ENCODE data around the gene SLC22A14. TPM values are rescaled to one million over a fixed set of nuclear protein-coding genes. Genes with fewer than 3 reads are reported as not detected.

Gene SLC22A14
- total and polyA plus RNA-seq, 9 of the 15 experiments (the other 6 are each of a cell fraction or from before 2014, with no cell fraction given): 0.03 to 0.07 TPM; not detected in 7

DNA sequence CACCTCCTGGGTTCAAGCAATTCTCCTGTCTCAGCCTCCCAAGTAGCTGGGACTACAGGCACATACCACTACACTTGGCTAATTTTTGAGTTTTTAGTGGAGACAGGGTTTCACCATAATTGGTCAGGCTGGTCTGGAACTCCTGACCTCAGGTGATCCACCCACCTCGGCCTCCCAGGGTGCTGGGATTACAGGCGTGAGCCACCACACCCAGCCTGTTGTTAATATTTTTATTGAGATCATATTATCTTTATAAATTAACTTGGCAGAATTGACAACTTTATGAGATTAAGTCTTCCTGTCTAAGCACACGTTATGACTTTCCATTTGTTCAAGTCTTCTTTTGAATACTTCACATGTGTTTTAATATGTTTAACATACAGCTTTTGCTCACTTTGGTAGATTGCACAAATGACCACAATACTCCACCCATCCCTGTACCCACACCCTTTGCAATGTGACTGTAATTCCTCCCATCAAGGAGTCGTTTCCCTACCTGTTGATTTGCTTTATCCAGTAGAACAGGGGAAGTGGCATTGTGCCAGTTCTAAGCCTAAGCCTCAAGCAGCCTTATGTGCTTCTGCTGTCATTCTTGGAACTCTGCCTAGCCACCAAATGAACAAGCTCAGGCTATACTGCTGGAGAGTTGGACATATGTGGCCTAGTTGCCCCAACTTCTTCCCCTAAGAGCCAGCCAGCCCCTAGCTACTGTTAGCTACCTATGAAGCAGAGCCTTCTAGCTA is 72.7 kb downstream of the SLC22A14 start:
- CTCF ChIA-PET (ENCODE audit: low intra/inter-chr PET ratio): no interaction called here
- FAIRE-seq: no peak

More for the DNA sequence above, 72.7 kb downstream of the SLC22A14 start:
- no peaks in the 10 kb centered on the region for H3K9me3 ChIP-seq (replicated peaks; ENCODE audit: control insufficient read depth, insufficient read depth, low read depth, low read length)
- no peak overlapping the region for H3K4me2 ChIP-seq (ENCODE audit: insufficient read depth, low read length)
- BruUV-seq (replicated peaks): no TSS peak
- H4K20me1 ChIP-seq (replicated peaks; ENCODE audit: control insufficient read depth, insufficient read depth, low read length): no peaks in the 10 kb centered on the region
- no peak overlapping the region for H2AFZ ChIP-seq (ENCODE audit: low read depth, low read length)
- H3K4me3 ChIP-seq: no peak overlapping the region
- peak in 1 of 4 experiments; percentile 34 for DNase-seq (ENCODE audit: extremely low read depth in 1 of 4, low spot score in 3 of 4)
- peaks cover 0 to 6% of the 10 kb centered on the region in 2 experiments; a peak in 2 of 5 replicates for H3K4me1 ChIP-seq (replicated peaks in 1 of 2; ENCODE audit: control insufficient read depth in 2 of 2, insufficient read depth in 2 of 2, low read length in 2 of 2)
- in situ Hi-C loops (cut with MboI): no loop called here
- WGBS (ENCODE audit: insufficient coverage, low coverage, missing lambda C conversion rate): 65% methylated on average over 4 of the region's 4 CpGs
- peak; percentile 35 for ATAC-seq
- no peak overlapping the region for H3K27ac ChIP-seq (ENCODE audit: extremely low read depth, low read depth, low read length)
- H3K9me1 ChIP-seq (ENCODE audit: control insufficient read depth, insufficient read depth, low read length): no peaks in the 10 kb centered on the region
- intact Hi-C loops (cut with micrococcal nuclease): no loop called here
- POLR2A ChIA-PET: interaction anchor here (0.6 to 1.6 kb wide), 3 partner anchors 11 to 1516 kb away, joined by 3 to 6 read pairs (median 4); no protein-coding TSS in a partner anchor
- no peak for TF ChIP-seq HDAC1 (IDR thresholded peaks at IDR 0.05)
- no peak for TF ChIP-seq CBFA2T3 (IDR thresholded peaks at IDR 0.05)
- no peak for TF ChIP-seq ZNF584 (CRISPR knock-in tag; IDR thresholded peaks at IDR 0.05; ENCODE audit: low read depth)
- peak; percentile 46 for TF ChIP-seq WHSC1 (IDR thresholded peaks at IDR 0.05; ENCODE audit: low read length)
- TF ChIP-seq NFIC (IDR thresholded peaks at IDR 0.05): peak; percentile 80
- TF ChIP-seq, protein P1, sequence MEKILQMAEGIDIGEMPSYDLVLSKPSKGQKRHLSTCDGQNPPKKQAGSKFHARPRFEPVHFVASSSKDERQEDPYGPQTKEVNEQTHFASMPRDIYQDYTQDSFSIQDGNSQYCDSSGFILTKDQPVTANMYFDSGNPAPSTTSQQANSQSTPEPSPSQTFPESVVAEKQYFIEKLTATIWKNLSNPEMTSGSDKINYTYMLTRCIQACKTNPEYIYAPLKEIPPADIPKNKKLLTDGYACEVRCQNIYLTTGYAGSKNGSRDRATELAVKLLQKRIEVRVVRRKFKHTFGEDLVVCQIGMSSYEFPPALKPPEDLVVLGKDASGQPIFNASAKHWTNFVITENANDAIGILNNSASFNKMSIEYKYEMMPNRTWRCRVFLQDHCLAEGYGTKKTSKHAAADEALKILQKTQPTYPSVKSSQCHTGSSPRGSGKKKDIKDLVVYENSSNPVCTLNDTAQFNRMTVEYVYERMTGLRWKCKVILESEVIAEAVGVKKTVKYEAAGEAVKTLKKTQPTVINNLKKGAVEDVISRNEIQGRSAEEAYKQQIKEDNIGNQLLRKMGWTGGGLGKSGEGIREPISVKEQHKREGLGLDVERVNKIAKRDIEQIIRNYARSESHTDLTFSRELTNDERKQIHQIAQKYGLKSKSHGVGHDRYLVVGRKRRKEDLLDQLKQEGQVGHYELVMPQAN (IDR thresholded peaks at IDR 0.05; ENCODE audit: borderline replicate concordance): no peak
- TF ChIP-seq E2F3 (CRISPR knock-in tag; IDR thresholded peaks at IDR 0.05): no peak
- TF ChIP-seq, protein P2, sequence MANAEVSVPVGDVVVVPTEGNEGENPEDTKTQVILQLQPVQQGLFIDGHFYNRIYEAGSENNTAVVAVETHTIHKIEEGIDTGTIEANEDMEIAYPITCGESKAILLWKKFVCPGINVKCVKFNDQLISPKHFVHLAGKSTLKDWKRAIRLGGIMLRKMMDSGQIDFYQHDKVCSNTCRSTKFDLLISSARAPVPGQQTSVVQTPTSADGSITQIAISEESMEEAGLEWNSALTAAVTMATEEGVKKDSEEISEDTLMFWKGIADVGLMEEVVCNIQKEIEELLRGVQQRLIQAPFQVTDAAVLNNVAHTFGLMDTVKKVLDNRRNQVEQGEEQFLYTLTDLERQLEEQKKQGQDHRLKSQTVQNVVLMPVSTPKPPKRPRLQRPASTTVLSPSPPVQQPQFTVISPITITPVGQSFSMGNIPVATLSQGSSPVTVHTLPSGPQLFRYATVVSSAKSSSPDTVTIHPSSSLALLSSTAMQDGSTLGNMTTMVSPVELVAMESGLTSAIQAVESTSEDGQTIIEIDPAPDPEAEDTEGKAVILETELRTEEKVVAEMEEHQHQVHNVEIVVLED (CRISPR knock-in tag; IDR thresholded peaks at IDR 0.05): no peak
- TF ChIP-seq NR2C2 (CRISPR knock-in tag; IDR thresholded peaks at IDR 0.05): peak; percentile 23; the same call in 1 of the 2 replicates
- no peak for TF ChIP-seq NR2C2 (tag; IDR thresholded peaks at IDR 0.05)
- no peaks in the 10 kb centered on the region for H3K27me3 ChIP-seq (ENCODE audit: control insufficient read depth in 2 of 2, insufficient read depth in 2 of 2, low read length in 2 of 2)
- peaks cover 74% of the 10 kb centered on the region for H3K36me3 ChIP-seq (ENCODE audit: control insufficient read depth, insufficient read depth, low read length)
- no peak overlapping the region for H3K9ac ChIP-seq (ENCODE audit: insufficient read depth in 1 of 2, low read depth in 2 of 2, low read length in 2 of 2)
- H3K79me2 ChIP-seq (ENCODE audit: control insufficient read depth, insufficient read depth, low read length): peaks cover 51% of the 10 kb centered on the region

Measured in K562 (cell line).